H9 (cell line): ENCODE measurements around the gene KAT5. TPM values are rescaled to one million over a fixed set of nuclear protein-coding genes. Genes with fewer than 3 reads are reported as not detected.

Source experiments
- DNase-seq: peaks from one replicate; pipeline ENCODE4 v3.0.0-alpha.2; 2017
- H2AFZ ChIP-seq: one replicate; pipeline ENCODE4 v1.6.1; 2013; ENCODE audit warnings: mild to moderate bottlenecking, low read length, control low read depth, moderate library complexity
- H2AK5ac ChIP-seq: 2 replicates; pipeline ENCODE4 v1.6.1; 2013; ENCODE audit warnings: low read length, control low read depth, mixed read lengths; ENCODE audit not compliant: insufficient read length
- H2BK120ac ChIP-seq: one replicate; pipeline ENCODE4 v1.6.1; 2013; ENCODE audit warnings: low read depth, mild to moderate bottlenecking, low read length, control low read depth, inconsistent platforms; ENCODE audit not compliant: poor library complexity, severe bottlenecking
- H2BK12ac ChIP-seq: 2 replicates; pipeline ENCODE4 v1.6.1; 2013; ENCODE audit warnings: low read length, control low read depth, mixed read lengths, low read depth; ENCODE audit not compliant: insufficient read length
- H2BK15ac ChIP-seq: 2 replicates; pipeline ENCODE4 v1.6.1; 2013; ENCODE audit warnings: low read depth, low read length, control low read depth
- H2BK20ac ChIP-seq: one replicate; pipeline ENCODE4 v1.6.1; 2013; ENCODE audit warnings: low read depth, mild to moderate bottlenecking, low read length, control low read depth, inconsistent platforms; ENCODE audit not compliant: poor library complexity, severe bottlenecking
- H2BK5ac ChIP-seq: 2 replicates; pipeline ENCODE4 v1.6.1; 2013; ENCODE audit warnings: low read length, control low read depth, mixed read lengths; ENCODE audit not compliant: insufficient read length
- H3K14ac ChIP-seq: 2 replicates; pipeline ENCODE4 v1.6.1; 2013; ENCODE audit warnings: low read length, control low read depth; ENCODE audit not compliant: insufficient read depth
- H3K18ac ChIP-seq: 2 replicates; pipeline ENCODE4 v1.6.1; 2013; ENCODE audit warnings: low read depth, mild to moderate bottlenecking, mixed read lengths, low read length, control low read depth; ENCODE audit not compliant: insufficient read length
- H3K23ac ChIP-seq: 2 replicates; pipeline ENCODE4 v1.6.1; 2013; ENCODE audit warnings: low read length, control low read depth, mixed read lengths, low read depth; ENCODE audit not compliant: insufficient read length
- H3K23me2 ChIP-seq: 2 replicates; pipeline ENCODE4 v1.6.1; 2013; ENCODE audit warnings: low read depth, mild to moderate bottlenecking, mixed read lengths, low read length, control low read depth; ENCODE audit not compliant: insufficient read length, poor library complexity, severe bottlenecking
- H3K27ac ChIP-seq: 2 replicates; pipeline ENCODE4 v1.5.1; 2013; ENCODE audit warnings: low read length, control low read depth, mixed read lengths, low read depth; ENCODE audit not compliant: insufficient read length
- H3K27me3 ChIP-seq: 2 replicates; pipeline ENCODE4 v1.6.1; 2013; ENCODE audit warnings: low read length, control low read depth, inconsistent platforms; ENCODE audit not compliant: insufficient read depth
- H3K4ac ChIP-seq: 2 replicates; pipeline ENCODE4 v1.6.1; 2013; ENCODE audit warnings: low read depth, mild to moderate bottlenecking, control low read depth, inconsistent platforms, low read length, moderate library complexity
- H3K4me1 ChIP-seq: 2 replicates; pipeline ENCODE4 v1.6.1; 2013; ENCODE audit warnings: low read length, control low read depth, inconsistent platforms; ENCODE audit not compliant: insufficient read depth
- H3K4me2 ChIP-seq: 2 replicates; pipeline ENCODE4 v1.6.1; 2013; ENCODE audit warnings: low read length, control low read depth, mixed read lengths; ENCODE audit not compliant: insufficient read length, insufficient read depth
- H3K56ac ChIP-seq: 2 replicates; pipeline ENCODE4 v1.6.1; 2013; ENCODE audit warnings: low read depth, mild to moderate bottlenecking, mixed read lengths, low read length, control low read depth; ENCODE audit not compliant: insufficient read length
- H3K79me1 ChIP-seq: 2 replicates; pipeline ENCODE4 v1.6.1; 2013; ENCODE audit warnings: low read depth, mild to moderate bottlenecking, moderate library complexity, low read length, control low read depth, inconsistent platforms; ENCODE audit not compliant: insufficient read depth, poor library complexity, severe bottlenecking
- H3K79me2 ChIP-seq: 2 replicates; pipeline ENCODE4 v1.6.1; 2013; ENCODE audit warnings: low read length, control low read depth, inconsistent platforms; ENCODE audit not compliant: insufficient read depth
- H3K9ac ChIP-seq: 2 replicates; pipeline ENCODE4 v1.6.1; 2013; ENCODE audit warnings: low read length, control low read depth, mixed read lengths; ENCODE audit not compliant: insufficient read length; ENCODE audit errors: extremely low read depth
- H3K9me3 ChIP-seq: one replicate; pipeline ENCODE4 v1.6.1; 2013; ENCODE audit warnings: low read depth, low read length, inconsistent platforms; ENCODE audit not compliant: control insufficient read depth
- H3T11ph ChIP-seq: one replicate; pipeline ENCODE4 v1.6.1; 2013; ENCODE audit warnings: mild to moderate bottlenecking, low read length, control low read depth, inconsistent platforms
- H4K20me1 ChIP-seq: one replicate; pipeline ENCODE4 v1.6.1; 2013; ENCODE audit not compliant: control insufficient read depth, insufficient read length, insufficient read depth
- H4K5ac ChIP-seq: 2 replicates; pipeline ENCODE4 v1.6.1; 2013; ENCODE audit warnings: low read depth, mild to moderate bottlenecking, mixed read lengths, low read length, control low read depth; ENCODE audit not compliant: insufficient read length
- H4K8ac ChIP-seq: replicated peaks from 2 replicates; pipeline ENCODE4 v1.6.1; 2013; ENCODE audit warnings: low read length, control low read depth, mixed read lengths, low read depth; ENCODE audit not compliant: insufficient read length
- H4K91ac ChIP-seq: 2 replicates; pipeline ENCODE4 v1.6.1; 2013; ENCODE audit warnings: low read depth, mild to moderate bottlenecking, moderate library complexity, mixed read lengths, low read length, control low read depth; ENCODE audit not compliant: insufficient read length
- H3K27ac Mint-ChIP-seq, 3 experiments: 2 replicates in 2 of 3; 3 replicates in 1 of 3; pipeline ENCODE4 v1.8.0; 2020 to 2021; ENCODE audit warnings: mixed read lengths in 3 of 3, mild to moderate bottlenecking in 1 of 3, moderate library complexity in 1 of 3
- H3K27me3 Mint-ChIP-seq: 2 replicates; pipeline ENCODE4 v1.8.0; 2021; ENCODE audit warnings: low read depth, mild to moderate bottlenecking, moderate library complexity, mixed read lengths
- H3K36me3 Mint-ChIP-seq, 3 experiments: 2 replicates in 2 of 3; 3 replicates in 1 of 3; pipeline ENCODE4 v1.8.0; 2020 to 2021; ENCODE audit warnings: low read depth in 3 of 3, mixed read lengths in 3 of 3; ENCODE audit not compliant: insufficient read depth in 1 of 3
- H3K4me1 Mint-ChIP-seq, 2 experiments: 2 replicates each; pipeline ENCODE4 v1.8.0; 2020; ENCODE audit warnings: mixed read lengths in 2 of 2
- H3K4me3 Mint-ChIP-seq, 2 experiments: 2 replicates in 1 of 2; 3 replicates in 1 of 2; pipeline ENCODE4 v1.8.0; 2020 to 2021; ENCODE audit warnings: mild to moderate bottlenecking in 2 of 2, mixed read lengths in 2 of 2, moderate library complexity in 1 of 2
- H3K9me3 Mint-ChIP-seq, 2 experiments: 2 replicates in 1 of 2; 3 replicates in 1 of 2; pipeline ENCODE4 v1.8.0; 2020; ENCODE audit warnings: mild to moderate bottlenecking in 2 of 2, mixed read lengths in 2 of 2, moderate library complexity in 1 of 2
- WGBS: extraction: QIAGEN DNeasy Blood & Tissue Kit; methylation state at CpG from one replicate; pipeline ENCODE4 v1.1.7; 2013; ENCODE audit warnings: missing lambda C conversion rate, low lambda C conversion rate, mixed read lengths; ENCODE audit not compliant: insufficient read length; ENCODE audit errors: extremely low coverage; 5-methylcytosine and 5-hydroxymethylcytosine counted together
- total RNA-seq: library from RNA; stranded (reverse); gene quantifications from 2 replicates; pipeline ENCODE4 v1.2.1, GENCODE V29; 2021
- TF ChIP-seq, protein P1 (sequence below): fragments of 200-600 bp; sonication (generic); conservative IDR thresholded peaks from 3 replicates; pipeline ENCODE4 v1.8.0; 2021; ENCODE audit warnings: antibody characterized with exemption, mild to moderate bottlenecking

Gene KAT5
- total RNA-seq, 1 experiment from 2014 or later: 56.7 TPM

DNA sequence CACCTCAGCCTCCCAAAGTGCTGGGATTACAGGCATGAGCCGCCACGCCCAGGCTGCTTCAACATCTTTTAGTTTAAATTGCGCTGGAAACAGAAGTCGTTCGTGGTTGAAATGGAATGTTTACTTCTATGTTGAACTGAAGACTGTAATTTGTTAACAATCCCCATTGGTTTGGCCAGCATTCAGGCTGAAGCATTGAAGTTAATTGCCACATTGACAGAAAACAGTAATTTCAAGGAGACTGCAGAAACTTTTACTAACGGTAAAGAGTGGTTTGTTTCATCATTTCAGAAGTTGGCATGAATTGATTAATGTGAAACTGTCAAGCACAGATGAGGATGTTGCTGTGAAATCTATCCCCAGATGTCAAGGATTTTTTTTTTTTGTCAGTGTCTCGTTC, 54.5 kb downstream of the KAT5 start:
- no peak overlapping the region for H2BK15ac ChIP-seq
- Mint-ChIP-seq H3K36me3 (no peaks in the 10 kb centered on the region; a peak in 2 of 7 replicates), H3K4me3 (no peak overlapping the region), H3K4me1 (no peaks in the 10 kb centered on the region), H3K27ac (no peak overlapping the region), H3K9me3 (peaks cover 8 to 21% of the 10 kb centered on the region in 2 experiments), H3K27me3 (peaks cover 7% of the 10 kb centered on the region)
- no peaks in the 10 kb centered on the region for H3K79me1 ChIP-seq
- H3K27me3 ChIP-seq: no peaks in the 10 kb centered on the region
- H3K27ac ChIP-seq: no peak overlapping the region
- H3K23ac ChIP-seq: no peak overlapping the region
- no peaks in the 10 kb centered on the region for H4K20me1 ChIP-seq
- no peak overlapping the region for H4K91ac ChIP-seq
- H3T11ph ChIP-seq: no peak overlapping the region
- no peak overlapping the region for H3K14ac ChIP-seq
- H3K79me2 ChIP-seq: no peaks in the 10 kb centered on the region
- no peak overlapping the region for H4K5ac ChIP-seq
- no peak overlapping the region for H3K4me2 ChIP-seq
- H2BK5ac ChIP-seq: no peak overlapping the region
- TF ChIP-seq, protein P1, sequence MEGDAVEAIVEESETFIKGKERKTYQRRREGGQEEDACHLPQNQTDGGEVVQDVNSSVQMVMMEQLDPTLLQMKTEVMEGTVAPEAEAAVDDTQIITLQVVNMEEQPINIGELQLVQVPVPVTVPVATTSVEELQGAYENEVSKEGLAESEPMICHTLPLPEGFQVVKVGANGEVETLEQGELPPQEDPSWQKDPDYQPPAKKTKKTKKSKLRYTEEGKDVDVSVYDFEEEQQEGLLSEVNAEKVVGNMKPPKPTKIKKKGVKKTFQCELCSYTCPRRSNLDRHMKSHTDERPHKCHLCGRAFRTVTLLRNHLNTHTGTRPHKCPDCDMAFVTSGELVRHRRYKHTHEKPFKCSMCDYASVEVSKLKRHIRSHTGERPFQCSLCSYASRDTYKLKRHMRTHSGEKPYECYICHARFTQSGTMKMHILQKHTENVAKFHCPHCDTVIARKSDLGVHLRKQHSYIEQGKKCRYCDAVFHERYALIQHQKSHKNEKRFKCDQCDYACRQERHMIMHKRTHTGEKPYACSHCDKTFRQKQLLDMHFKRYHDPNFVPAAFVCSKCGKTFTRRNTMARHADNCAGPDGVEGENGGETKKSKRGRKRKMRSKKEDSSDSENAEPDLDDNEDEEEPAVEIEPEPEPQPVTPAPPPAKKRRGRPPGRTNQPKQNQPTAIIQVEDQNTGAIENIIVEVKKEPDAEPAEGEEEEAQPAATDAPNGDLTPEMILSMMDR: no peak
- no peaks in the 10 kb centered on the region for H3K4me1 ChIP-seq
- no peak overlapping the region for H2BK120ac ChIP-seq
- no peak overlapping the region for H3K56ac ChIP-seq
- no peaks in the 10 kb centered on the region for H3K23me2 ChIP-seq
- H2BK12ac ChIP-seq: no peak overlapping the region
- no peaks in the 10 kb centered on the region for H3K9me3 ChIP-seq
- H4K8ac ChIP-seq: no peak overlapping the region
- H3K18ac ChIP-seq: no peak overlapping the region
- H2AK5ac ChIP-seq: no peak overlapping the region
- no peak overlapping the region for H3K4ac ChIP-seq
- H2AFZ ChIP-seq: no peak overlapping the region
- no CpG with 5 or more reads among the region's 7 CpGs for WGBS
- DNase-seq: no peak
- H3K9ac ChIP-seq: no peak overlapping the region
- no peak overlapping the region for H2BK20ac ChIP-seq
